Measurements from ENCODE around the gene AGBL1.

Gene AGBL1

DNA sequence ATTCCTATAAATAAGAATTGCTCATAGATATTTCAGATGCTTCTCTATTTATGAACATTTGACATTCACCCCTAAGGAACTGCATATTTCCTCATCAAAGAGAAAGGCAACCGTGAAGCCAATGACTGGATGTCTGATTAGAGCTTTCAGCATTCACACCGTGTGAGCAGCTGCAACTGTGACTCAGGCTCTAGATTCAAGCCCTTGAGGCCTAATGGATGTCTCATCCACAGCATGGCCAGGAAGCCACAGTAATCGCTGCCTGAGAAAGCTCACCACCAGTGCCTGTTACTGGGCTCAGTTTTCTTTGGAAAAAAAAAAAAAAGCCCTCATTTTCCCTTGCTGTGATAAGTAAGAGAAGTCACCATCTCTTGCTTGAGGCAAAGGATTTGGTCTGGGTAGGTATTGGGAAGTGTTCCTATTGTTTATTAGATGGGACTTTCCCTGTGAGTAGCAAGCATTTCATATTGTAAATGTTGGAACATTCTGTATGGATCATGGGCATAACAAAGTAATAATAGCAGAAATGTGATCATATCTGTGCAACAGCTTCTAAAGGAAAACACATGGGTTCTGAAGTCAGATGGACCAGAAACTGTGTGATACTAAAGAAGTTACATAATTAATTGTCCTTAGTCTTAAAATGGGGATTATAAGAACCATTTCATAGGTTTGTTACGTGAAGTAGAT lies 783.7 kb downstream of the AGBL1 start:
- H3K4me3 ChIP-seq (ENCODE audit: low read depth, low read length): no peak overlapping the region
- TF ChIP-seq, protein P1, sequence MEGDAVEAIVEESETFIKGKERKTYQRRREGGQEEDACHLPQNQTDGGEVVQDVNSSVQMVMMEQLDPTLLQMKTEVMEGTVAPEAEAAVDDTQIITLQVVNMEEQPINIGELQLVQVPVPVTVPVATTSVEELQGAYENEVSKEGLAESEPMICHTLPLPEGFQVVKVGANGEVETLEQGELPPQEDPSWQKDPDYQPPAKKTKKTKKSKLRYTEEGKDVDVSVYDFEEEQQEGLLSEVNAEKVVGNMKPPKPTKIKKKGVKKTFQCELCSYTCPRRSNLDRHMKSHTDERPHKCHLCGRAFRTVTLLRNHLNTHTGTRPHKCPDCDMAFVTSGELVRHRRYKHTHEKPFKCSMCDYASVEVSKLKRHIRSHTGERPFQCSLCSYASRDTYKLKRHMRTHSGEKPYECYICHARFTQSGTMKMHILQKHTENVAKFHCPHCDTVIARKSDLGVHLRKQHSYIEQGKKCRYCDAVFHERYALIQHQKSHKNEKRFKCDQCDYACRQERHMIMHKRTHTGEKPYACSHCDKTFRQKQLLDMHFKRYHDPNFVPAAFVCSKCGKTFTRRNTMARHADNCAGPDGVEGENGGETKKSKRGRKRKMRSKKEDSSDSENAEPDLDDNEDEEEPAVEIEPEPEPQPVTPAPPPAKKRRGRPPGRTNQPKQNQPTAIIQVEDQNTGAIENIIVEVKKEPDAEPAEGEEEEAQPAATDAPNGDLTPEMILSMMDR (IDR thresholded peaks at IDR 0.05; ENCODE audit: insufficient read depth, low read depth, low read length, missing control alignments): no peak
- no peak for DNase-seq (ENCODE audit: low read depth)

DNA sequence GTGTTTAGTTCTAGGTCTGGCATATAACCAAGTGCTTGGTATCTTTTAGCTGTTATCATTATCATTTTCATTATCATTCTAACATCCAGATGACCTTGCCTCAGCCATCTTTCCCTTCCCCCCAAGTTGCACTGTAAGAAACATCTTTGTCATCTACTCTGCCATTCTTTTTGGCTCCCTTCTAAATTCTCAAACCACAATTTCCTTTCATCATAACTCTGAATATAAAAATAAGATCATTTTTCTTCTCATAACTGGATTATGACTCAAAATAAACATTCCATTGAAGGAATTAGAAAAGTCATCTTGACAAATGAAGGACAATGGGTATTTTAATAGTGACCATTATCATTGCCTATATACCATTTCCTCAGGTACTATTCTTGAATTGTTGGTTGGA lies 786.2 kb downstream of the AGBL1 start:
- DNase-seq (ENCODE audit: low read depth): no peak
- TF ChIP-seq, protein P1 (IDR thresholded peaks at IDR 0.05; ENCODE audit: insufficient read depth, low read depth, low read length, missing control alignments): no peak
- no peak overlapping the region for H3K4me3 ChIP-seq (ENCODE audit: low read depth, low read length)

DNA sequence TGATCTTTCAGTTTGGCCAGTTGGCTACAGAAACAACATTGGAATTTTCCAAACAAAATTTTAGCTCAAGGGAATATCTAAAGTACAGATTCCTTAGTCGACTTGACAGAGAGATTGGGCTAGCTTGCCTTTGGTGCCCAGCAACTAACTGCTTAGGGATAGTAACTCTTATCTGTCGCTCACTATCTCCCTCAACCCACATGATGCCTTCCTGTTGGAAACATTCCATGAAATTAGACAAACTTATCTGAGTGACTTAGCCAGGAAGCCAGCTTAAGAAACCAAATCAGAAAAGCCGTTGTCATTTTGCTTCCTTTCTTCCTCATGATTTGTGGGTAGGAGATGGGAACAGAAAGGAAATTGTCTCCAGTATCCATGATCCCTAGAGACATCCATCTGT lies 791.2 kb downstream of the AGBL1 start:
- no peak overlapping the region for H3K4me3 ChIP-seq (ENCODE audit: low read depth, low read length)
- TF ChIP-seq, protein P1 (IDR thresholded peaks at IDR 0.05; ENCODE audit: insufficient read depth, low read depth, low read length, missing control alignments): no peak
- DNase-seq (ENCODE audit: low read depth): no peak

DNA sequence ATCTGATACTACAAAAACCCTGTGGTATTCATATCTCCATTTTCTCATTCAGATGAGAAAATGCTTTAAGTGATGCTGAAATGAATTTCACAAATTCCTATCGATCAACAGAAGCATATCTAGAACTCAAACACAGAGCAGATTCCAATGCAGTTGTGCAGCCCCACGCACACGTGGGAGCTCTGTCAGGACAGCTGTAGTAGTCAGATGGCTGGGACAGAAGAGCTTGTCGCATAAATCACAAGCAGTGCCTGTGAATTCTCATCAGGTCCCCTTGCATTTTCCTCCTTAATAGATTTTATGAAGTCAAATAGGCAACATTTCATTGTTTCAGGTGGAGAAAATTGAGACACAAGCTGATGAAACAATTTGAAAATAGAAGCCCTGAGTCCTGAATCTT lies 792.3 kb downstream of the AGBL1 start:
- TF ChIP-seq, protein P1 (IDR thresholded peaks at IDR 0.05; ENCODE audit: insufficient read depth, low read depth, low read length, missing control alignments): no peak
- DNase-seq (ENCODE audit: low read depth): no peak
- H3K4me3 ChIP-seq (ENCODE audit: low read depth, low read length): no peak overlapping the region

DNA sequence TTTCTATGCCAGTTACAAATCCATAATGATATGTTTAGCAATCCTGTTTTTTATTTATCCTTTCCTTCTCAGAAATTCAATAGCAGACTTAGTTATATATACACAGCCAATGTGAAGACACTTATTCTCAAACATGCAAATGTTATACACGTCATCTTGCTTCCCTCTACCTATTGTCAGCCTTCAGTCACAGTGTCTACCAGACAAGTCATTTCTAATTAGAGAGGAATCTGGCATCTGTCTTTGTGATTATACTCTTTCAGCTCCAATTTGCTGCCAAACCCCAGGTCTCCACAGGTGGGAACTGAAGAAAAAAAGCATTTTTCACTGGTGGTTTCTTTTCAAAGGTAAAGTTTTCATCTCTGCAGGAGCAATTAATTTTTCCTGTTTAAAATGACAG lies 793.1 kb downstream of the AGBL1 start:
- TF ChIP-seq, protein P1 (IDR thresholded peaks at IDR 0.05; ENCODE audit: insufficient read depth, low read depth, low read length, missing control alignments): no peak
- H3K4me3 ChIP-seq (ENCODE audit: low read depth, low read length): no peak overlapping the region
- DNase-seq (ENCODE audit: low read depth): no peak

DNA sequence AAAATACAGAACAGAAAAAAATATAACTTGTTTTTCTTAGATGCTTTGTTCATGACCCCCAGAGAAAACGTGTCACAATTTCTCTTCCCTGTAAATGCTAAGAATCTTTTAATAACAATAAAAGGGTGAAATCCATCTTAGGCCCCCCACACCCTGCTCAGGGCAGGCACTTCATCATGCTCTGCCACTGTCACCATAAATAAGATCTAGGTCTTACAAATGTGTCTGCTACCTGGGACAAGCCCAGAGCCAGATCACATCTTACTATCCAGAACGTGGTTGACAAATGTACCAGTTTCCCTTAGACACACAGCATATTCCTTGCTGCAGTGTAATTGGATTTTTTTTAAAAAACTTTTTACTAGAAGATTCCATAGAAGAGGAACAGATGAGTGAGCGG lies 795.4 kb downstream of the AGBL1 start:
- no peak overlapping the region for H3K4me3 ChIP-seq (ENCODE audit: low read depth, low read length)
- no peak for DNase-seq (ENCODE audit: low read depth)
- TF ChIP-seq, protein P1 (IDR thresholded peaks at IDR 0.05; ENCODE audit: insufficient read depth, low read depth, low read length, missing control alignments): no peak

DNA sequence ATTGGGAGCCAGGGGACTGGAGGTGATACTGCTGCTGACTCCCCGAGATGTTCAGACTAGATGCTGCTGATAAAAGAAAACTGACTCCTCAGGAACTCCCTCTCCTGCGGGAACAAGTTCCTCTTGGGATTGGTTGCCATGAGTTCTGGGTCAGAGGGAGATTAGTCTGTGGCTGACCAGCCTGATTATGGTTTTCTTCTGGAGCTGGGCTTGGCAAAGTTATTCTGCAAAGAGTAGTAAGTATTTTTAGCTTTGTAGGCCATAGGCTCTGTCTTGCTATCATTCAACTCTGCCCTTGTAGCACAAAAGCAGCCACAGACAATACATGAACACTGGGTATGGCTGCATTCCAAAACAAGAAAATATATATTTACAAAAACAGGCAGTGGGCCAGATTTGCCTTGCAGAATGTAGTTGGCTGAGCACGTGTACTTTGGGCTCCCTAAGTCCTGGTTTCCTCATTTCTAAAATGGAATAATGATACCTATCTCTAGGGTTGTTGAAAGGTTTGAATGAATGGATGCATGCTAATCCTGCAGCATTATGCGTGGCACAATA lies 796.8 kb downstream of the AGBL1 start:
- H3K4me3 ChIP-seq (ENCODE audit: low read depth, low read length): no peak overlapping the region
- DNase-seq (ENCODE audit: low read depth): no peak
- TF ChIP-seq, protein P1 (IDR thresholded peaks at IDR 0.05; ENCODE audit: insufficient read depth, low read depth, low read length, missing control alignments): no peak
